ENCODE data around the gene GSTO1.

GSTO1 gene

GRCh38 chr10:104276192-104276591 is 21.5 kb downstream of the GSTO1 start:
- no peak for DNase-seq (ENCODE audit: low read depth)

- DNase-seq (ENCODE audit: low read depth), result no peak
Measured at GRCh38 chr10:104277785-104278184, 23.1 kb downstream of the GSTO1 start.

GRCh38 chr10:104279550-104280259 is 25.0 kb downstream of the GSTO1 start:
- DNase-seq (ENCODE audit: low read depth), result no peak

GRCh38 chr10:104281694-104282093 is 27.0 kb downstream of the GSTO1 start:
- no peak for DNase-seq (ENCODE audit: low read depth)

- no peak for DNase-seq (ENCODE audit: low read depth)
Measured at GRCh38 chr10:104284846-104285245, 30.2 kb downstream of the GSTO1 start.

GRCh38 chr10:104286939-104287338 is 32.2 kb downstream of the GSTO1 start:
- no peak for DNase-seq (ENCODE audit: low read depth)

- DNase-seq (ENCODE audit: low read depth), result no peak
Measured at GRCh38 chr10:104288355-104288754, 33.7 kb downstream of the GSTO1 start.

GRCh38 chr10:104291439-104291951 is 36.8 kb downstream of the GSTO1 start:
- DNase-seq (ENCODE audit: low read depth), result peak; percentile 76

- DNase-seq (ENCODE audit: low read depth), result no peak
Measured at GRCh38 chr10:104293011-104293410, 38.3 kb downstream of the GSTO1 start.

GRCh38 chr10:104293781-104294321 is 39.2 kb downstream of the GSTO1 start:
- no peak for DNase-seq (ENCODE audit: low read depth)

- no peak for DNase-seq (ENCODE audit: low read depth)
Measured at GRCh38 chr10:104296687-104297436, 42.2 kb downstream of the GSTO1 start.

- no peak for DNase-seq (ENCODE audit: low read depth)
Measured at GRCh38 chr10:104297697-104298660, 43.3 kb downstream of the GSTO1 start.

- no peak for DNase-seq (ENCODE audit: low read depth)
Measured at GRCh38 chr10:104299031-104299904, 44.6 kb downstream of the GSTO1 start.

- no peak for DNase-seq (ENCODE audit: low read depth)
Measured at GRCh38 chr10:104300002-104300735, 45.5 kb downstream of the GSTO1 start.

GRCh38 chr10:104300736-104301292 is 46.1 kb downstream of the GSTO1 start:
- no peak for DNase-seq (ENCODE audit: low read depth)

GRCh38 chr10:104301907-104302690 is 47.4 kb downstream of the GSTO1 start:
- DNase-seq (ENCODE audit: low read depth), result no peak

- no peak for DNase-seq (ENCODE audit: low read depth)
Measured at GRCh38 chr10:104303594-104304355, 49.1 kb downstream of the GSTO1 start.

- no peak for DNase-seq (ENCODE audit: low read depth)
Measured at GRCh38 chr10:104304356-104304745, 49.7 kb downstream of the GSTO1 start.
